ENCODE data around the gene NUDT22.

NUDT22 gene

GRCh38 chr11:64230985-64231365 is 4.9 kb downstream of the NUDT22 start:
- no peak for DNase-seq (ENCODE audit: low spot score)
- TF ChIP-seq CTCF (IDR thresholded peaks at IDR 0.05; ENCODE audit: borderline replicate concordance, control extremely low read depth, extremely low read depth, insufficient read depth, missing control alignments): no peak
- in situ Hi-C loops (cut with MboI; ENCODE audit: low sequenced_read_pairs, unreplicated experiment): no loop called here

- TF ChIP-seq CTCF (IDR thresholded peaks at IDR 0.05; ENCODE audit: borderline replicate concordance, control extremely low read depth, extremely low read depth, insufficient read depth, missing control alignments): no peak
- in situ Hi-C loops (cut with MboI; ENCODE audit: low sequenced_read_pairs, unreplicated experiment): no loop called here
- DNase-seq (ENCODE audit: low spot score): no peak
Measured at GRCh38 chr11:64231546-64231945, 5.5 kb downstream of the NUDT22 start.

GRCh38 chr11:64232182-64232966 is 6.3 kb downstream of the NUDT22 start:
- TF ChIP-seq CTCF (IDR thresholded peaks at IDR 0.05; ENCODE audit: borderline replicate concordance, control extremely low read depth, extremely low read depth, insufficient read depth, missing control alignments): no peak
- in situ Hi-C loops (cut with MboI; ENCODE audit: low sequenced_read_pairs, unreplicated experiment): no loop called here

GRCh38 chr11:64232967-64233315 is 6.9 kb downstream of the NUDT22 start:
- in situ Hi-C loops (cut with MboI; ENCODE audit: low sequenced_read_pairs, unreplicated experiment): no loop called here
- no peak for TF ChIP-seq CTCF (IDR thresholded peaks at IDR 0.05; ENCODE audit: borderline replicate concordance, control extremely low read depth, extremely low read depth, insufficient read depth, missing control alignments)
- no peak for DNase-seq (ENCODE audit: low spot score)

More at GRCh38 chr11:64232182-64232966, 6.3 kb downstream of the NUDT22 start:
- DNase-seq (ENCODE audit: low spot score): no peak

GRCh38 chr11:64233913-64234586 is 8.0 kb downstream of the NUDT22 start, which contains the start of gene VEGFB:
Gene VEGFB, plus strand, starts transcription at chr11:64234584. Its CDS starts 250 bp downstream, at chr11:64234834.
- in situ Hi-C loops (cut with MboI; ENCODE audit: low sequenced_read_pairs, unreplicated experiment): no loop called here
- no peak for TF ChIP-seq CTCF (IDR thresholded peaks at IDR 0.05; ENCODE audit: borderline replicate concordance, control extremely low read depth, extremely low read depth, insufficient read depth, missing control alignments)
- DNase-seq (ENCODE audit: low spot score): peak; percentile 89

GRCh38 chr11:64234647-64235379 is 8.7 kb downstream of the NUDT22 start:
- no peak for DNase-seq (ENCODE audit: low spot score)
- in situ Hi-C loops (cut with MboI; ENCODE audit: low sequenced_read_pairs, unreplicated experiment): no loop called here
- TF ChIP-seq CTCF (IDR thresholded peaks at IDR 0.05; ENCODE audit: borderline replicate concordance, control extremely low read depth, extremely low read depth, insufficient read depth, missing control alignments): no peak

Data from GM13976 (cell line).